ENCODE measurements around the gene PALM. TPM values are rescaled to one million over a fixed set of nuclear protein-coding genes. Genes with fewer than 3 reads are reported as not detected.
A peak's percentile ranks its signal among the peaks of the same experiment; 100 is the strongest.
"Not testable (repeated sequence)": the region's sequence is repeated elsewhere in the genome, so short reads cannot be mapped to it uniquely, and the experiment has no call there.

The PALM gene
- total RNA-seq, 1 experiment from 2014 or later, result 4.0 TPM

DNA sequence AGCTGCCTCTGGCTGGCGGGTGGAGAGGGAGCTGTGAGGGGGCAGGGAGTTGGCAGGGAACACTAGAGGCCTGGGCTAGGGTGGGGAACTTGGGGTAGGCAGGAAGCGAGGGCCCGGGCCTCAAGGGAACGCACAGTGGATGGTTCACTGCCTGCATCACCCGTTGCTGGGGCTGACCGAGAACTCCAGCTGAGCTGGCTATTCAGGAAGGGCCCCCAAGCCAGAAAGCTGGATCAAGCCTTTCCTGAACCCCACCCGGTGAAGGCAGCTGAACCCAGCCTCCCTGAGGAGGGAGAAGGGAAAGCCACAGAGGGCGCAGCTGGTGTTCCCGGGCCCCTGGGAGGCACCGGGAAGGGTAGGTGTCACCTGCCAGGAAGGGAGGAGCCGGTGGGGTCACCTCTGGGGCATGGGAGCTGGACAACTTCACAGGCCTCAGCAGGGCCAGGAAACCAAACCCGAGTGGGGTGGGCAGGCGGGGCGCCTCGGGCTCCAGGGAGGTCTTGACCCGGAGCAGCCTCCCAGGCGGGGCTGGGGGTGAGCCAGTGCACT lies 13.9 kb downstream of the PALM start:
- DNase-seq (ENCODE audit: low read depth, low spot score), result no peak
- in situ Hi-C loops (cut with HindIII; ENCODE audit: low pct_unique_long_range_greater_than_20kb, low sequenced_read_pairs), result no loop called here

DNA sequence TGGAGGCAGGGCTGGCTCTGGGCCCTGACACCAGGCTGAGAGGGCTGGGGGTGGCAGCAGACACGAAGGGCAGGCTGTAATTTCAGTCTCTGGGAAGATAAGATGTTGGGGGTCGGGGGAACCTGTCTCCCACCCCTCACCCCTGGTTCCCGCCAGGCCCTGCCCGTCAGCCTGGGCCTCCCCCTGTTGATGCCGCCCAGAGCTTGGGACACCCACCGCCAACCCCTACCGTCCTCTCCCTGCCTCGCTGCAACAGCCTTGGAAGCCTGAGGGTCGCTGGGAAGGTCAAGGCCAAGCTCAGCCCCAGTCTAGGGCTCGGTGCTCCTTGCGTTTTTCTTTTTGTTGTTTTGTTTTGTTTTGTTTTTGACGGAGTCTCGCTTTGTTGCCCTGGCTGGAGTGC lies 14.5 kb downstream of the PALM start:
- in situ Hi-C loops (cut with HindIII; ENCODE audit: low pct_unique_long_range_greater_than_20kb, low sequenced_read_pairs), result no loop called here
- DNase-seq (ENCODE audit: low read depth, low spot score), result no peak

- in situ Hi-C loops (cut with HindIII; ENCODE audit: low pct_unique_long_range_greater_than_20kb, low sequenced_read_pairs), result no loop called here
- no peak for DNase-seq (ENCODE audit: low read depth, low spot score)
These were observed 15.0 kb downstream of the PALM start for GRCh38 chr19:723714-724113.

DNA sequence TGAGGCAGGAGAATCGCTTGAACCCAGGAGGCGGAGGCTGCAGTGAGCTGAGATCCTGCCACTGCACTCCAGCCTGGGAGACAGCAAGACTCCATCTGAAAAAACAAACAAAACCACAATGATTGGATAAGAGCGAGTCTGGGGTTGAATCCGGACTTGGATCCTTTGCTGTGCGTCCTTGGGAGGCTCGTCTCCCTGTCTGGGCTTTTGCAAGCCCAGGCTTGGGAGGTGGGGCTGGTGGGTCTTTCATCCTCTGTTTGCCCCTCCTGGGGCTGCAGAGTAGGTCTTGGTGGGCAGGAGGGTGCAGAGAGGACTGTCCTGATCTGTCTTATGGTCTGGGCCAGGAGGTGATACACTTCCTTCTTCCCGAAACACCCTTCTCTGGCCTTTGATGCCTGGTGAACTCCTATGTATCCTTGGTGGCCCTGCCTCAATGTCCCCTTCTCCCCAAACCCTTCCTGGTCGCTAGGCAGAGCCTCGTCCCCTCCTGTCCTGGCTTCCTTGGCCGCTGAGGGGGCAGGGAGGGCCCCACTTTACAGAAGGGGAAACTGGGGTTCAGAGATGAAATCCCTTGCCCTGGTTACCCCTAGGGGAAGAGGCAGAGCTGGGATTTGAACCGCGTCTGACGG lies 16.8 kb downstream of the PALM start:
- DNase-seq (ENCODE audit: low read depth, low spot score), result no peak
- in situ Hi-C loops (cut with HindIII; ENCODE audit: low pct_unique_long_range_greater_than_20kb, low sequenced_read_pairs), result no loop called here

DNA sequence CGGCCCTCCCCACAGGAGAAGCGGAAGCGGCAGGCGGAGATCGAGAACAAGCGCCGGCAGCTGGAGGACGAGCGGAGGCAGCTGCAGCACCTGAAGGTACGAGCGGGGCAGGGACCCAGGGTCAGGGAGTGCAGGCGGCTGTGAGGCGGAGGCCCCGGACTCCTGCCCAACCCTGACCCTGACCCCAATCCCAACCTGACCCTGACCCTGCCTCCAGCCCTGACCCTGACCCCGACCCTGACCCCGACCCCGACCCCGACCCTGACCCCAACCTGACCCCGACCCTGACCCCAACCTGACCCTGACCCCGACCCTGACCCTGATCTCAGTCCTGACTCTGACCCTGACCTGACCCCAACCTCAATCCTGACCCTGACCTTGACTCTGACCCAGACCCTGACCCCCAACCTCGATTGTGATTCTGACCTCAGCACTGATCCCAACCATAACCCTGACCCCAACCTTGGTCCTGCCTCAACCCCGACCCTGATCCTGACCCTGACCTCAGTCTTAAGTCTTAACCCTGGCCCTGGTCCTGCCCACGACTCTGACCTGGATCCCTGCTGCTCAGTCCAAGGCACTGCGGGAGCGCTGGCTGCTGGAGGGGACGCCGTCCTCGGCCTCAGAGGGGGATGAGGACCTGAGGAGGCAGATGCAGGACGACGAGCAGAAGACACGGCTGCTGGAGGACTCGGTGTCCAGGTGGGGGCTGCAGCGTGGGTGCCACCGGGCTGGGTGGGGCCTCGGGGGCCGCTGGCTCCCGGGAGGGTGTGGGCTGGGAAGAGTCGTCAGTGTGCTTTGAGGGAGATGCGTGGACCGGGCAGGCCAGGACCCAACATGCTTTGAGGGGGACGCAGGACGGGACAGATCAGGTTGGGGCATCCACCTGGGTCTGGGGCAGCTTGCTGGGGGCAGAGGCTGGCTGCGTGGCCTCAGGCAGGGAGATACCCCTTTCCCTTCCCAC lies 18.5 kb downstream of the PALM start:
- DNase-seq (ENCODE audit: low read depth, low spot score), result no peak
- in situ Hi-C loops (cut with HindIII; ENCODE audit: low pct_unique_long_range_greater_than_20kb, low sequenced_read_pairs), result no loop called here

DNA sequence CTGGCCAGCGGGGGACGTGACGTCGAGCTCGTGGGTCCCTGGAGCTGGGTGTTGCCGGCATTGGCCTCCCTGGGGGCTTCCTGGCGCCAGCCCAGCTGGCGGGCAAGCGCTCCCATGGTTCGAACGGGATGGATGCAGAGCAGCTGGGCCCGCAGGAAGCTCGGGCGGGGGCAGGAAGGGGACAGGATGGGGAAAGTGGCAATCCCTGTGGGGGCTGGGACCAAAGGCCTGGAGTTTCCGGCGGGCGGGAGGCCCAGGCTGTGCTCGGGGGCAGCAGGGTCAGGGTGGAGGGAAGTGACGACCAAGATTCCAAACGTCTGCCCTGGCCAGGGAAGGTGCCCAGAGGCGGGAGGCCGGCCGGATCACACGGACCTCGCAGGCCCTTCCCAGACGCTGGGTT lies 19.3 kb downstream of the PALM start:
- in situ Hi-C loops (cut with HindIII; ENCODE audit: low pct_unique_long_range_greater_than_20kb, low sequenced_read_pairs), result no loop called here

DNA sequence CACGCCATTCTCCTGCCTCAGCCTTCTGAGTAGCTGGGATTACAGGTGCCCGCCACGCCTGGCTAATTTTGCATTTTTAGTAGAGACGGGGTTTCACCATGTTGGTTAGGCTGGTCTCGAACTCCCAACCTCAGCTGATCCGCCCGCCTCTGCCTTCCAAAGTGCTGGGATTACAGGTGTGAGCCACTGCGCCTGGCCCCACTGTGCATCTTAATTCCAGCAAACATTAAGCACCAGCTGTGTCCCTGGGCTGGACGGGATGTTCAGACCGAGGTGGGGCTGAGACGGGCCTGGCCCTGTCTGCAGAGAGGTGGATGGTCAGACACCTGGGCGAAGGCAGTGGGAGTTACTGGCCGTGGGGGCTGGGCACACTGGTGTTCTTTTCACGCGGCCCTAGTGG lies 20.8 kb downstream of the PALM start:
- in situ Hi-C loops (cut with HindIII; ENCODE audit: low pct_unique_long_range_greater_than_20kb, low sequenced_read_pairs); DNase-seq (ENCODE audit: low read depth, low spot score): not testable (repeated sequence)

More for the DNA sequence above, 19.3 kb downstream of the PALM start:
- DNase-seq (ENCODE audit: low read depth, low spot score), result no peak

DNA sequence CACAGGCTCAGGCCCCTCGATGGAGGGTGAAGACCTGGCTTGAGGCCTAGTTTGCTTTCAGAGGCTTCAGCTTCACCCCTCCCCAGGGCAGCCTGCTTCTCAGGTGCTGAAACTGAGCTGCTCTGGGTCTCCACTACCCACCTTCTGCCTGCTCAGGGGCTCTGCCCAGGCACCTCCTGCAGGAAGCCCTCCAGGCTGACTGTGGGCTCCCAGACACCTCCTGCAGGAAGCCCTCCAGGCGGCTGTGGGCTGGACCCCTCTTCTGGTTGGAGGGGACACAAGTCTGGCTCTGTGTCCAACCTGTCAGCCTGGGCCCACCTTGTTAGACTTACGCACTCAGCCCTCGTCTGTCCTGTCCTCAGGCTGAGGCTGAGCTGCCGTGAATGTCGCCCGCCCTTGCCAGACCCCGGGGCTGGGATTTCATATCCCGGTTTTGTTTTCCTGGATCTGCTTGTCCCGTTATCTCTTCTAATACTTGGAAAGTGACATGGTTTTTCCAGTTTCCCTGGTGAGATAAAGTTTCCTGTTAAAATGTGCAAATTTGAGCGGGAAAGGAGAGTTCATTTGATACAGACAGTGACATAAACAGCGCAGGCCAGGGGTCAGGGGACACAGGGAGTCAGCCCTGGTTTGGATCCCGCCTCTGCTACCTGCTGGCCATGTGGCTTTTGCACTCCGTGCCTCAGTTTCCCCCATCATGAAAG lies 21.4 kb downstream of the PALM start:
- in situ Hi-C loops (cut with HindIII; ENCODE audit: low pct_unique_long_range_greater_than_20kb, low sequenced_read_pairs), result no loop called here
- no peak for DNase-seq (ENCODE audit: low read depth, low spot score)

DNA sequence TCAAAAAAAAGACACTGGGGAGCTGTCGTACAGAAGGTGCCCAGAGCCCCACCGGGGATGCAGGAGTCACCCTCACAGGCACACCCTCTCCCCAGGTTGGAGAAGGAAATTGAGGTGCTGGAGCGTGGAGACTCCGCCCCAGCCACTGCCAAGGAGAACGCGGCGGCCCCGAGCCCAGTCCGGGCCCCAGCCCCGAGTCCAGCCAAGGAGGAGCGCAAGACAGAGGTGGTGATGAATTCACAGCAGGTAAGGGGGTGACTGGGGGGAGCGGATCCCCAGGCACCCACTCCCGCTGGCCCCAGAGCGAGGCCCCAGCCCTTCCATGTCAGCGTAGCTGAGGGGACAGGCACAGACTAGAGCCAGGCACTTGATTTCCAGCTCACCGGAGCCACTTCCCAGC lies 22.3 kb downstream of the PALM start:
- DNase-seq (ENCODE audit: low read depth, low spot score), result no peak
- in situ Hi-C loops (cut with HindIII; ENCODE audit: low pct_unique_long_range_greater_than_20kb, low sequenced_read_pairs), result no loop called here

GRCh38 chr19:732148-733069 lies 23.7 kb downstream of the PALM start:
- no peak for DNase-seq (ENCODE audit: low read depth, low spot score)
- in situ Hi-C loops (cut with HindIII; ENCODE audit: low pct_unique_long_range_greater_than_20kb, low sequenced_read_pairs), result no loop called here

- in situ Hi-C loops (cut with HindIII; ENCODE audit: low pct_unique_long_range_greater_than_20kb, low sequenced_read_pairs), result no loop called here
- no peak for DNase-seq (ENCODE audit: low read depth, low spot score)
These were observed 26.0 kb downstream of the PALM start for GRCh38 chr19:734716-735115.

- in situ Hi-C loops (cut with HindIII; ENCODE audit: low pct_unique_long_range_greater_than_20kb, low sequenced_read_pairs), result no loop called here
- DNase-seq (ENCODE audit: low read depth, low spot score), result no peak
These were observed 27.4 kb downstream of the PALM start for GRCh38 chr19:736125-736524.

GRCh38 chr19:737591-738093 lies 28.9 kb downstream of the PALM start:
- in situ Hi-C loops (cut with HindIII; ENCODE audit: low pct_unique_long_range_greater_than_20kb, low sequenced_read_pairs), result no loop called here
- DNase-seq (ENCODE audit: low read depth, low spot score), result peak; percentile 52

- DNase-seq (ENCODE audit: low read depth, low spot score), result no peak
- in situ Hi-C loops (cut with HindIII; ENCODE audit: low pct_unique_long_range_greater_than_20kb, low sequenced_read_pairs), result no loop called here
These were observed 29.9 kb downstream of the PALM start for GRCh38 chr19:738509-739128.

GRCh38 chr19:739998-740715 lies 31.4 kb downstream of the PALM start:
- in situ Hi-C loops (cut with HindIII; ENCODE audit: low pct_unique_long_range_greater_than_20kb, low sequenced_read_pairs), result no loop called here
- no peak for DNase-seq (ENCODE audit: low read depth, low spot score)

Measured in SK-MEL-5 (cell line).